Measurements from ENCODE around the gene DOCK11. TPM values are rescaled to one million over a fixed set of nuclear protein-coding genes. Genes with fewer than 3 reads are reported as not detected.

DOCK11 gene
- polyA plus RNA-seq, 1 donor from 2014 or later, result 37.2 TPM

DNA sequence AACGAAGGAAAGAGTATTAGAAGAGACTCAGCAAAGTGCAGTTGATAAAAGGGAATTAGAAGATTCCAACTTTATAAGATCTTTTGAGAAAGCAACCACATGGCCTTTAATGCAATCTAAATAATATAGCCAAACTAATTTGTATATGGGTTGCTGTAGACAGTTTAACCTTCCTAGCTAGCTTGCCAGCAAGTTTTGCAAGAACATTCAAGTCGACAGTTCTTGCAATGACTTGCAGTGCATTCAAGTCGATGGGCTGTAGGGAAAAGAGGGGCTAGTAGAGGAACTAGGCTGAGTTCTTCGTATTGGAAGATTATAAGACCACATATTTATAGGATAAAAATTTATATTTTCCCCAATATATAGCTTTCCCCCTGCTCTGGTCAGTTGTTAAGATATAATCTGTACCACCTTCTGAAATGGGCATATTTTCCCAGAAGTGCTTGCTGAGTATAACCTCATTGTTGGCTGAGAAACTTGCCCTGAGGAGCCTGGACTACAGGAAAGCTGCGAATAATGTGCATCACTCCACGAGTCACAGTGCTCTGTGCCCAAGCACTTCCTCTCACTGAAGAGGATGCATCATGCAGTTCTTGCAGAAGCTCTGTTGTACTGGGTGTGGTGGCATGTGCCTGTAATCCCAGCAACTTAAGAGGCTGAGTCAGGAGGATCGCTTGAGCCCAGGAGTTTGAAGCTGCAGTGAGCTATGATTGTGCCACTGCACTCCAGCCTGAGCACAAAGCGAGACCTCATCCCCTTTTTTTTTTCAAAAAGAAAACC lies 56.7 kb downstream of the DOCK11 start (continued):
- TF ChIP-seq RAD21 (conservative IDR thresholded peaks at IDR 0.05) (no peak), MXI1 (conservative IDR thresholded peaks at IDR 0.05; ENCODE audit: poor library complexity, severe bottlenecking) (no peak), POLR2AphosphoS5 (IDR thresholded peaks at IDR 0.05) (no peak)

DNA sequence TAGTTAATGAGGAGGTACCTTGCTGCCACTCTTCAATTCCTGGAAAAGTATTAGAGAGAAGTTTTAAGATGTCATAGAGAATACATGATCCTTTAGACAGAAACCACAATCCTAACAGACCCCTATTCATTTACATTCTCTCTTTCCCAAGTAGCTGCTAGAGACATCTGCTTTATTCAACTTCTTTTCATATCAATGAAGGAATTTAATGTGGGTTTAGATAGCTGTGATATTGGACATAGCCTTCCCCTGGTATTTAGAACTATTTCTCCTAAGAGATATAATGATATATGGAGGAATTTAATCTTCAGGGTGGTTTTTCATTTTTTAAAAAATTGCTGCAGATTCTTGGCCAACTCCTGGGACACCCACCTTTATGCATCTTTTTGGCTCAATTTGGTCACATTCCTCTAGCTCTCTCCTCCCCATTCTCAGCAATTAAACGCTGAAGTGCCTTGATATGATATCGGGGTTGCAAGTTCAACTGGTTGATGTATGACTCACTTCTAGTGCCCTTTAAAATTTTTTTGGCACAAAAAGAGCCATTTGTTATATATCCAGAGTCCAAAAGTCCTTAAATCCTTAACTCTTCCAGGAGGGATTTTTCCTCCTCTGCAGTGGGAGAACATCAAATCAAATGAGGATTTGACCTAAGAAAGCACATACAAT lies 57.6 kb downstream of the DOCK11 start:
- Histone ChIP-seq H3K9me3 (ENCODE audit: low read length) (no peaks in the 10 kb centered on the region), H3K36me3 (ENCODE audit: insufficient read depth, low read length) (no peaks in the 10 kb centered on the region), H3K27me3 (ENCODE audit: insufficient read depth, low read depth, low read length) (no peaks in the 10 kb centered on the region), H3K27ac (ENCODE audit: low read length) (no peak overlapping the region), H3K4me2 (ENCODE audit: low read length) (no peak overlapping the region), H4K20me1 (ENCODE audit: insufficient read depth) (no peaks in the 10 kb centered on the region), H2AFZ (ENCODE audit: low read depth, low read length) (no peak overlapping the region), H3K79me2 (replicated peaks; ENCODE audit: insufficient read depth, low read length) (no peaks in the 10 kb centered on the region), H3K4me3 (ENCODE audit: low read length) (no peak overlapping the region), H3K9me2 (ENCODE audit: insufficient read depth, low read length) (no peaks in the 10 kb centered on the region), H3K9ac (ENCODE audit: low read length) (no peak overlapping the region), H3F3A (ENCODE audit: insufficient read depth, low read length, poor library complexity, severe bottlenecking) (no peaks in the 10 kb centered on the region)
- TF ChIP-seq EP300 (conservative IDR thresholded peaks at IDR 0.05; ENCODE audit: poor library complexity, severe bottlenecking) (no peak), SMC3 (conservative IDR thresholded peaks at IDR 0.05; ENCODE audit: poor library complexity) (no peak), MXI1 (conservative IDR thresholded peaks at IDR 0.05; ENCODE audit: poor library complexity, severe bottlenecking) (no peak), RAD21 (conservative IDR thresholded peaks at IDR 0.05) (no peak), EZH2 (IDR thresholded peaks at IDR 0.05; ENCODE audit: borderline replicate concordance, insufficient read depth, low read length, poor library complexity, severe bottlenecking) (no peak), TAF1 (IDR thresholded peaks at IDR 0.05; ENCODE audit: low read depth) (no peak), POLR2AphosphoS5 (IDR thresholded peaks at IDR 0.05) (no peak)
- TF ChIP-seq, protein P1, sequence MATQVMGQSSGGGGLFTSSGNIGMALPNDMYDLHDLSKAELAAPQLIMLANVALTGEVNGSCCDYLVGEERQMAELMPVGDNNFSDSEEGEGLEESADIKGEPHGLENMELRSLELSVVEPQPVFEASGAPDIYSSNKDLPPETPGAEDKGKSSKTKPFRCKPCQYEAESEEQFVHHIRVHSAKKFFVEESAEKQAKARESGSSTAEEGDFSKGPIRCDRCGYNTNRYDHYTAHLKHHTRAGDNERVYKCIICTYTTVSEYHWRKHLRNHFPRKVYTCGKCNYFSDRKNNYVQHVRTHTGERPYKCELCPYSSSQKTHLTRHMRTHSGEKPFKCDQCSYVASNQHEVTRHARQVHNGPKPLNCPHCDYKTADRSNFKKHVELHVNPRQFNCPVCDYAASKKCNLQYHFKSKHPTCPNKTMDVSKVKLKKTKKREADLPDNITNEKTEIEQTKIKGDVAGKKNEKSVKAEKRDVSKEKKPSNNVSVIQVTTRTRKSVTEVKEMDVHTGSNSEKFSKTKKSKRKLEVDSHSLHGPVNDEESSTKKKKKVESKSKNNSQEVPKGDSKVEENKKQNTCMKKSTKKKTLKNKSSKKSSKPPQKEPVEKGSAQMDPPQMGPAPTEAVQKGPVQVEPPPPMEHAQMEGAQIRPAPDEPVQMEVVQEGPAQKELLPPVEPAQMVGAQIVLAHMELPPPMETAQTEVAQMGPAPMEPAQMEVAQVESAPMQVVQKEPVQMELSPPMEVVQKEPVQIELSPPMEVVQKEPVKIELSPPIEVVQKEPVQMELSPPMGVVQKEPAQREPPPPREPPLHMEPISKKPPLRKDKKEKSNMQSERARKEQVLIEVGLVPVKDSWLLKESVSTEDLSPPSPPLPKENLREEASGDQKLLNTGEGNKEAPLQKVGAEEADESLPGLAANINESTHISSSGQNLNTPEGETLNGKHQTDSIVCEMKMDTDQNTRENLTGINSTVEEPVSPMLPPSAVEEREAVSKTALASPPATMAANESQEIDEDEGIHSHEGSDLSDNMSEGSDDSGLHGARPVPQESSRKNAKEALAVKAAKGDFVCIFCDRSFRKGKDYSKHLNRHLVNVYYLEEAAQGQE (IDR thresholded peaks at IDR 0.05; ENCODE audit: borderline replicate concordance), result no peak
- TF ChIP-seq, protein P2, sequence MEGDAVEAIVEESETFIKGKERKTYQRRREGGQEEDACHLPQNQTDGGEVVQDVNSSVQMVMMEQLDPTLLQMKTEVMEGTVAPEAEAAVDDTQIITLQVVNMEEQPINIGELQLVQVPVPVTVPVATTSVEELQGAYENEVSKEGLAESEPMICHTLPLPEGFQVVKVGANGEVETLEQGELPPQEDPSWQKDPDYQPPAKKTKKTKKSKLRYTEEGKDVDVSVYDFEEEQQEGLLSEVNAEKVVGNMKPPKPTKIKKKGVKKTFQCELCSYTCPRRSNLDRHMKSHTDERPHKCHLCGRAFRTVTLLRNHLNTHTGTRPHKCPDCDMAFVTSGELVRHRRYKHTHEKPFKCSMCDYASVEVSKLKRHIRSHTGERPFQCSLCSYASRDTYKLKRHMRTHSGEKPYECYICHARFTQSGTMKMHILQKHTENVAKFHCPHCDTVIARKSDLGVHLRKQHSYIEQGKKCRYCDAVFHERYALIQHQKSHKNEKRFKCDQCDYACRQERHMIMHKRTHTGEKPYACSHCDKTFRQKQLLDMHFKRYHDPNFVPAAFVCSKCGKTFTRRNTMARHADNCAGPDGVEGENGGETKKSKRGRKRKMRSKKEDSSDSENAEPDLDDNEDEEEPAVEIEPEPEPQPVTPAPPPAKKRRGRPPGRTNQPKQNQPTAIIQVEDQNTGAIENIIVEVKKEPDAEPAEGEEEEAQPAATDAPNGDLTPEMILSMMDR (IDR thresholded peaks at IDR 0.05; ENCODE audit: poor library complexity, severe bottlenecking), result no peak

DNA sequence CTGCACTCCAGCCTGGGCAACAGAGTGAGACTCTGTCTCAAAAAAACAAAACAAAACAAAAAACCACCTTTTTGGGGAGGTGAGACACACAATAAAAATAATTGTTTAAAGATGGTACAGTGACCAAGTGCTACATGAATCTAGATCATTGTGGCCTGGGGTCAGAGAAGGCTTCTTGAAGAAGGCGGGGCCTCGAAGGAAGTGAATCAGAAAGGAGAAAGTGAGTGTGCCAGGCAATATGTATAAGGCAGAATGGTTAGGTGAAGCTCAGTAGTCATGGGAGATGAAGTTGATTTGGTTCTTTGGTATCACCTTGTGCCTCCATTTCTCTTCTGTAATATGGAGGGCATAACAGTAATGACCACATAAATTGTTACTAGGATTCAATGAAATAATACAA lies 58.9 kb downstream of the DOCK11 start:
- no peak overlapping the region for H3K4me2 ChIP-seq (ENCODE audit: low read length)
- TF ChIP-seq TAF1 (IDR thresholded peaks at IDR 0.05; ENCODE audit: low read depth), result no peak
- TF ChIP-seq MXI1 (conservative IDR thresholded peaks at IDR 0.05; ENCODE audit: poor library complexity, severe bottlenecking), result no peak
- TF ChIP-seq, protein P2 (IDR thresholded peaks at IDR 0.05; ENCODE audit: poor library complexity, severe bottlenecking), result no peak
- TF ChIP-seq, protein P1 (IDR thresholded peaks at IDR 0.05; ENCODE audit: borderline replicate concordance), result no peak
- TF ChIP-seq POLR2AphosphoS5 (IDR thresholded peaks at IDR 0.05), result no peak
- TF ChIP-seq EZH2 (IDR thresholded peaks at IDR 0.05; ENCODE audit: borderline replicate concordance, insufficient read depth, low read length, poor library complexity, severe bottlenecking), result no peak
- no peak for TF ChIP-seq SMC3 (conservative IDR thresholded peaks at IDR 0.05; ENCODE audit: poor library complexity)
- no peak for TF ChIP-seq EP300 (conservative IDR thresholded peaks at IDR 0.05; ENCODE audit: poor library complexity, severe bottlenecking)
- no peak for TF ChIP-seq RAD21 (conservative IDR thresholded peaks at IDR 0.05)
- no peaks in the 10 kb centered on the region for H3K9me2 ChIP-seq (ENCODE audit: insufficient read depth, low read length)
- no peak overlapping the region for H3K9ac ChIP-seq (ENCODE audit: low read length)
- H3K36me3 ChIP-seq (ENCODE audit: insufficient read depth, low read length), result no peaks in the 10 kb centered on the region
- no peaks in the 10 kb centered on the region for H3K9me3 ChIP-seq (ENCODE audit: low read length)
- H3K4me3 ChIP-seq (ENCODE audit: low read length), result no peak overlapping the region
- H3K27me3 ChIP-seq (ENCODE audit: insufficient read depth, low read depth, low read length), result no peaks in the 10 kb centered on the region
- no peak overlapping the region for H3K27ac ChIP-seq (ENCODE audit: low read length)
- H3K79me2 ChIP-seq (replicated peaks; ENCODE audit: insufficient read depth, low read length), result no peaks in the 10 kb centered on the region
- no peak overlapping the region for H2AFZ ChIP-seq (ENCODE audit: low read depth, low read length)
- no peaks in the 10 kb centered on the region for H4K20me1 ChIP-seq (ENCODE audit: insufficient read depth)
- H3F3A ChIP-seq (ENCODE audit: insufficient read depth, low read length, poor library complexity, severe bottlenecking), result no peaks in the 10 kb centered on the region

Measured in neural cell (in vitro differentiated cells).